Fibroblast of villous mesenchyme (primary cell): ENCODE measurements around the gene SERPINB13. TPM values are rescaled to one million over a fixed set of nuclear protein-coding genes. Genes with fewer than 3 reads are reported as not detected.
A peak's percentile ranks its signal among the peaks of the same experiment; 100 is the strongest.

Source experiments
- DNase-seq: peaks from one replicate; pipeline ENCODE4 v3.0.0-alpha.2; 2010; ENCODE audit warnings: low read depth
- H3K4me3 ChIP-seq: 2 replicates; pipeline ENCODE4 v1.5.1; 2011; ENCODE audit warnings: low read depth, mild to moderate bottlenecking, low read length
- CTCF ChIP-seq: IDR thresholded peaks from 2 replicates; pipeline ENCODE4 v1.5.1; 2012; ENCODE audit warnings: low read depth, mild to moderate bottlenecking, low read length; ENCODE audit not compliant: insufficient read depth
- total RNA-seq: library from RNA; depleted of rRNA; stranded (reverse); fragments of >200 nt; gene quantifications from 2 replicates; pipeline ENCODE4 v1.2.3, GENCODE V29; 2012

SERPINB13 gene
- total RNA-seq, 1 donor = not detected

DNA sequence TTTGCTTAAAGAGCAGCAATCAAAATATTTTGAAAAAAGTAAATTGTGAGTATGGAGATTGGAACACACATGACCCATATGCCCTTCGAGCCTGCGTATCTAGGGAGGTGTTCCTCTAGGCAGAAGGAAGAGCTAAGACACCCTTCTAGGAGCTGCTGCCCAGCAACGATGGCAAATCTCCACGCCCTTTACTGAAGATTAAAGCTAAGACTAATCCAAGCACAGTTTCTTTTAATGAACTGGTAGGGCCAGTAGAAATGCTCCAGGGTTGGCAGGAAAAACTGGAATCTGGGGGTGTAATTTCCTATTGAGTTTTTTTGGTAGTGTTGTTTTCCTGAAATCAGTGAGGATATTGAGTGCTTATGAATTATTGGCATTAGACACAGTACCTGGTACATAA is 712 bp upstream of the SERPINB13 start:
- no peak for TF ChIP-seq CTCF
- H3K4me3 ChIP-seq = no peak overlapping the region
- no peak for DNase-seq

- DNase-seq = no peak
- TF ChIP-seq CTCF = no peak
- H3K4me3 ChIP-seq = no peak overlapping the region
Measured at GRCh38 chr18:63588909-63589308, 1.8 kb downstream of the SERPINB13 start.

DNA sequence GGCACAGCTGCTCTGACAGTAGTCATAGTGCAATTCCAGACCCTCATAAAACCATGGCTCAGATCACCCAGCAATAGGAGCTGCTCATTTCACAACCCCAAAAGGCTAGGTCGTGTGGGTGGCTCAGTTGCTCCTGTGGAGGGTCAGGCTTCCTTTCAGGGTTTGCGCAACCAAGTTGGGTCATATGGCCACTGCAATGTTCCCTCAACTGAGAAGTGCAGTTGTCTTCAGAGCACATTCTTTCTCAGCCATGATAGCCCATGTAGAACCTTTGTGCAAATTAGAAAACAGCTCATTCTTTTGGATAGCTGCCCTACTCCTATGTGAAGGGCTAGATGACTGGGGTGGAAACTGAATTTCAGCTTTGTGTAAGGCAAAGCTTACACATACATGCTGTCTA is 3.2 kb downstream of the SERPINB13 start:
- peak; percentile 4 for DNase-seq

DNA sequence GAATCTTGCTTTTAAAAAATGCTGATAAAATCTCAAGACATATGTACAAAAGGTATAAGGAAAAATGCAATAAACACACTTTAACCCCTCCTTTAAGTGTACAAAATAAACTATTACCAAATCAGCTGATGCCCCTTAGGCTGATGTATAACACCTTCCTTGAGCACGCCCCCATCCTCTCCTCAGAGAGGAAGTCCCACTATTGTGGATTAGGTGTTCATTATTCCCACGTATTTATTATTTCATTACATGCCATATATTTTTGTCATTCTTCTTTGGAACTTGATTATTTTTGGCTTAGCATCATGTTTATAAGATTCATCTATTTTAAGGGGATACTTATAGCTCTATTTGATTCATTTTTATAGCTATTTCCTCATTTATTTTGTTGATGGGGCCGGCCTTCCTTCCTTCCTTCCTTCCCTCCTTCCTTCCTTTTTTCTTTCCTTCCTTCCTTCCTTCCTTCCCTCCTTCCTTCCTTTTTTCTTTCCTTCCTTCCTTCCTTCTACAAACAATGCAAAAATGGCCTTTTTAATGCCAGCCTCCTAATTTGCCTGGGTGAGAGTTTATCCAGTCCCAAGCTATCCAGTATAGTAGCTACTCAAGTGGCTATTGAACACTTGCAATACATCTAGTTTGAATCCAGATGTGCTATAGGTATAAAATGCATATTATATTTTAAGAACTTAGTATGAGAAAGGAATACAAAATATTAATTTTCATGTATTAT is 4.0 kb downstream of the SERPINB13 start:
- DNase-seq = no peak
- TF ChIP-seq CTCF = no peak

More for the DNA sequence above, 3.2 kb downstream of the SERPINB13 start:
- TF ChIP-seq CTCF = no peak
- H3K4me3 ChIP-seq = no peak overlapping the region

GRCh38 chr18:63591725-63592124 is 4.6 kb downstream of the SERPINB13 start:
- DNase-seq = no peak
- H3K4me3 ChIP-seq = no peak overlapping the region
- TF ChIP-seq CTCF = no peak

More for the DNA sequence above, 4.0 kb downstream of the SERPINB13 start:
- no peak overlapping the region for H3K4me3 ChIP-seq

- H3K4me3 ChIP-seq = no peak overlapping the region
- DNase-seq = no peak
Measured at GRCh38 chr18:63592471-63592870, 5.3 kb downstream of the SERPINB13 start.

More at GRCh38 chr18:63592471-63592870, 5.3 kb downstream of the SERPINB13 start:
- no peak for TF ChIP-seq CTCF
